Measurements from ENCODE around the gene RRP36.

- TF ChIP-seq CTCF (IDR thresholded peaks at IDR 0.05; ENCODE audit: poor library complexity) (no peak), EZH2 (IDR thresholded peaks at IDR 0.05; ENCODE audit: borderline replicate concordance) (no peak), EZH2phosphoT487 (IDR thresholded peaks at IDR 0.05; ENCODE audit: low read depth, severe bottlenecking, unreplicated experiment) (no peak)
These were observed 36.4 kb upstream of the RRP36 start for GRCh38 chr6:42984924-42985475.

Data from hepatocyte (in vitro differentiated cells).